ENCODE results near the gene CCNB1IP1.
"Not testable (repeated sequence)": the region's sequence is repeated elsewhere in the genome, so short reads cannot be mapped to it uniquely, and the experiment has no call there.

Gene CCNB1IP1

DNA sequence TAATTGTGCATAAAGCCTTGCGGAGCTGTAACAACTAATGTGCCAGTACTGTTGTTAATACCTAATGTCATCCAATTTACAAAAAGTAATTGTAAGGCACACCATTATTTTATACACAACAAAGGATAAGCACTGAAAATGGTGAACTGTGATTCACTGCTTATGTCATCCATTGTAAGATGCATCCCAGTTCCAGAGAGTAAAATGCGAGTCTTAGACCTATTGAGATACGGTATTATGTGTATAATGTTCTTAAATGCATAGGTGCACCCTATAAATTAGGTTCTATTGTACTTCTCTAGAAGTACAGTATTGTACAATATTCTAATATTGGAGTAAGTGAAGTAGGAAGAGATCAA lies 10.8 kb upstream of the CCNB1IP1 start:
- intact Hi-C loops (cut with DNase I; ENCODE audit: low total_unique reads), result loop anchor here (5.0 kb wide), 2 partner anchors 118 to 268 kb away; partner anchors contain the start of gene PIP4P1
- peaks cover 0 to 37% (median 14%) of the 10 kb centered on the region in 3 donors for H3K36me3 ChIP-seq
- H3K27ac ChIP-seq, result peak overlapping the region; percentile 82 to 90
- no peaks in the 10 kb centered on the region for H3K27me3 ChIP-seq
- DNase-seq, result no peak
- TF ChIP-seq, protein P1, sequence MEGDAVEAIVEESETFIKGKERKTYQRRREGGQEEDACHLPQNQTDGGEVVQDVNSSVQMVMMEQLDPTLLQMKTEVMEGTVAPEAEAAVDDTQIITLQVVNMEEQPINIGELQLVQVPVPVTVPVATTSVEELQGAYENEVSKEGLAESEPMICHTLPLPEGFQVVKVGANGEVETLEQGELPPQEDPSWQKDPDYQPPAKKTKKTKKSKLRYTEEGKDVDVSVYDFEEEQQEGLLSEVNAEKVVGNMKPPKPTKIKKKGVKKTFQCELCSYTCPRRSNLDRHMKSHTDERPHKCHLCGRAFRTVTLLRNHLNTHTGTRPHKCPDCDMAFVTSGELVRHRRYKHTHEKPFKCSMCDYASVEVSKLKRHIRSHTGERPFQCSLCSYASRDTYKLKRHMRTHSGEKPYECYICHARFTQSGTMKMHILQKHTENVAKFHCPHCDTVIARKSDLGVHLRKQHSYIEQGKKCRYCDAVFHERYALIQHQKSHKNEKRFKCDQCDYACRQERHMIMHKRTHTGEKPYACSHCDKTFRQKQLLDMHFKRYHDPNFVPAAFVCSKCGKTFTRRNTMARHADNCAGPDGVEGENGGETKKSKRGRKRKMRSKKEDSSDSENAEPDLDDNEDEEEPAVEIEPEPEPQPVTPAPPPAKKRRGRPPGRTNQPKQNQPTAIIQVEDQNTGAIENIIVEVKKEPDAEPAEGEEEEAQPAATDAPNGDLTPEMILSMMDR (IDR thresholded peaks at IDR 0.05), result no peak
- peaks cover 0 to 12% (median 7%) of the 10 kb centered on the region in 4 donors for H3K4me1 ChIP-seq
- H3K4me3 ChIP-seq, result peak overlapping the region; percentile 71 to 72
- no peaks in the 10 kb centered on the region for H3K9me3 ChIP-seq

- Histone ChIP-seq H3K27ac (peak within 1 kb of the TSS; percentile 82 to 90), H3K4me1 (peaks cover 0 to 12% (median 7%) of the 10 kb centered on the region in 4 donors), H3K4me3 (peak within 1 kb of the TSS; percentile 71 to 72), H3K36me3 (peaks cover 0 to 33% (median 14%) of the 10 kb centered on the region in 3 donors), H3K27me3 (no peaks in the 10 kb centered on the region), H3K9me3 (no peaks in the 10 kb centered on the region)
- DNase-seq, result peak; percentile 97 to 98
- TF ChIP-seq, protein P1 (IDR thresholded peaks at IDR 0.05), result no peak
- intact Hi-C loops (cut with DNase I; ENCODE audit: low total_unique reads), result loop anchor here (5.0 kb wide), 2 partner anchors 119 to 269 kb away; partner anchors contain the start of gene PIP4P1
Observed at GRCh38 chr14:20343092-20343861, 10.2 kb upstream of the CCNB1IP1 start, which contains the start of gene PARP2. PARP2 (plus strand) TSS chr14:20343635; CDS start chr14:20343642, 7 bp downstream.

GRCh38 chr14:20341646-20342045 lies 8.6 kb upstream of the CCNB1IP1 start:
- TF ChIP-seq, protein P1 (IDR thresholded peaks at IDR 0.05), result no peak
- H3K4me1 ChIP-seq, result peaks cover 0 to 12% (median 7%) of the 10 kb centered on the region in 4 donors
- peak overlapping the region; percentile 71 to 72 for H3K4me3 ChIP-seq
- peaks cover 0 to 18% (median 7%) of the 10 kb centered on the region in 3 donors for H3K36me3 ChIP-seq
- H3K27me3 ChIP-seq, result no peaks in the 10 kb centered on the region
- DNase-seq, result no peak
- no peaks in the 10 kb centered on the region for H3K9me3 ChIP-seq
- intact Hi-C loops (cut with DNase I; ENCODE audit: low total_unique reads), result loop anchor here (5.0 kb wide), 2 partner anchors 121 to 271 kb away; partner anchors contain the start of gene PIP4P1
- H3K27ac ChIP-seq, result peak overlapping the region; percentile 82 to 90

DNA sequence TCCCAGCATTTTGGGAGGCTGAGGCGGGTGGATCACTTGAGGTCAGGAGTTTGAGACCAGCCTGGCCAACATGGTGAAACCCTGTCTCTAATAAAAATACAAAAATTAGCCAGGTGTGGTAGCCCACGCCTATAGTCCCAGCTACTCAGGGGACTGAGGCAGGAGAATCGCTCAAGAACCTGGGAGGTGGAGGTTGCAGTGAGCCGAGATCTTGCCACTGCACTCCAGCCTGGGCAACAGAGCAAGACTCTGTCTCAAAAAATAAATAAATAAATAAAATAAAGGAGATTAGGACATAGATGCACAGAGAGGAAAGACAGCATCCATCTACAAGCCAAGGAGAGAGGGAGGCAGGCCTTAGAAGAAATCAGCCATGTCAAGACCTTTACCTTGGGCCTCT lies 8.0 kb upstream of the CCNB1IP1 start:
- not testable (repeated sequence) for H3K4me3 ChIP-seq, H3K9me3 ChIP-seq, DNase-seq, H3K27me3 ChIP-seq, H3K27ac ChIP-seq
- Histone ChIP-seq H3K36me3 (peaks cover 0 to 12% (median 4%) of the 10 kb centered on the region in 3 donors), H3K4me1 (peaks cover 0 to 12% (median 7%) of the 10 kb centered on the region in 4 donors)
- intact Hi-C loops (cut with DNase I; ENCODE audit: low total_unique reads), result loop anchor here (5.0 kb wide), 2 partner anchors 121 to 271 kb away; partner anchors contain the start of gene PIP4P1

DNA sequence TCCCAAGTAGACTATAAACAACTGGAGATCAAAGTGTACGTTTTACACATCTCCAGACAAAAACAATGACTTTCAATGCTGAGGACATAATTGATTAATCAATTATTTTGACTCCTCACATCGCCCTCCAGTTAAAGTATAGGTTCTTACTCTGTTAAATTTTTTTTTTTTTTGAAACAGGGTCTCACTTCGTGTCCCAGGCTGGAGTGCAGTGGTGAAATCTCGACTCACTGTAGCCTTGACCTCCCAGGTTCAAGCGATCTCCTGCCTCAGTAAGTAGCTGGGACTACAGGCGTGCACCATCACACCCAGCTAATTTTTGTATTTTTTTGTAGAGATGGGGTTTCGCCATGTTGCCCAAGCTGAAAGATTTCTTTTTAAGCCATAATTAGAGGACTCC lies 938 bp upstream of the CCNB1IP1 start:
- TF ChIP-seq, protein P1 (IDR thresholded peaks at IDR 0.05), result no peak
- DNase-seq, result no peak

GRCh38 chr14:20333494-20333841 lies 389 bp upstream of the CCNB1IP1 start:
- H3K4me1 ChIP-seq, result peaks cover 0 to 41% (median 12%) of the 10 kb centered on the region in 4 donors
- H3K27ac ChIP-seq, result peak overlapping the region; percentile 82 to 86
- no peaks in the 10 kb centered on the region for H3K27me3 ChIP-seq
- intact Hi-C loops (cut with DNase I; ENCODE audit: low total_unique reads), result no loop called here
- no peaks in the 10 kb centered on the region for H3K9me3 ChIP-seq
- H3K4me3 ChIP-seq, result peak overlapping the region; percentile 64 to 66
- H3K36me3 ChIP-seq, result peaks cover 0 to 7% (median 6%) of the 10 kb centered on the region in 3 donors
- DNase-seq, result no peak
- TF ChIP-seq, protein P1 (IDR thresholded peaks at IDR 0.05), result no peak

More for the DNA sequence above, 938 bp upstream of the CCNB1IP1 start:
- Histone ChIP-seq H3K27ac (peak overlapping the region; percentile 82 to 86), H3K4me3 (no peak overlapping the region), H3K4me1 (peaks cover 0 to 35% (median 12%) of the 10 kb centered on the region in 4 donors), H3K36me3 (peaks cover 0 to 2% (median under 1%) of the 10 kb centered on the region in 3 donors), H3K9me3 (no peaks in the 10 kb centered on the region), H3K27me3 (no peaks in the 10 kb centered on the region)
- intact Hi-C loops (cut with DNase I; ENCODE audit: low total_unique reads), result no loop called here
